SW 1271 (cell line): ENCODE data around the gene LRRC32.

Source experiments
- DNase-seq, 2 experiments: peaks; one replicate each; lab custom pipeline; 2025; lab: John Stamatoyannopoulos, UW

The LRRC32 gene, protein sequence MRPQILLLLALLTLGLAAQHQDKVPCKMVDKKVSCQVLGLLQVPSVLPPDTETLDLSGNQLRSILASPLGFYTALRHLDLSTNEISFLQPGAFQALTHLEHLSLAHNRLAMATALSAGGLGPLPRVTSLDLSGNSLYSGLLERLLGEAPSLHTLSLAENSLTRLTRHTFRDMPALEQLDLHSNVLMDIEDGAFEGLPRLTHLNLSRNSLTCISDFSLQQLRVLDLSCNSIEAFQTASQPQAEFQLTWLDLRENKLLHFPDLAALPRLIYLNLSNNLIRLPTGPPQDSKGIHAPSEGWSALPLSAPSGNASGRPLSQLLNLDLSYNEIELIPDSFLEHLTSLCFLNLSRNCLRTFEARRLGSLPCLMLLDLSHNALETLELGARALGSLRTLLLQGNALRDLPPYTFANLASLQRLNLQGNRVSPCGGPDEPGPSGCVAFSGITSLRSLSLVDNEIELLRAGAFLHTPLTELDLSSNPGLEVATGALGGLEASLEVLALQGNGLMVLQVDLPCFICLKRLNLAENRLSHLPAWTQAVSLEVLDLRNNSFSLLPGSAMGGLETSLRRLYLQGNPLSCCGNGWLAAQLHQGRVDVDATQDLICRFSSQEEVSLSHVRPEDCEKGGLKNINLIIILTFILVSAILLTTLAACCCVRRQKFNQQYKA

DNA sequence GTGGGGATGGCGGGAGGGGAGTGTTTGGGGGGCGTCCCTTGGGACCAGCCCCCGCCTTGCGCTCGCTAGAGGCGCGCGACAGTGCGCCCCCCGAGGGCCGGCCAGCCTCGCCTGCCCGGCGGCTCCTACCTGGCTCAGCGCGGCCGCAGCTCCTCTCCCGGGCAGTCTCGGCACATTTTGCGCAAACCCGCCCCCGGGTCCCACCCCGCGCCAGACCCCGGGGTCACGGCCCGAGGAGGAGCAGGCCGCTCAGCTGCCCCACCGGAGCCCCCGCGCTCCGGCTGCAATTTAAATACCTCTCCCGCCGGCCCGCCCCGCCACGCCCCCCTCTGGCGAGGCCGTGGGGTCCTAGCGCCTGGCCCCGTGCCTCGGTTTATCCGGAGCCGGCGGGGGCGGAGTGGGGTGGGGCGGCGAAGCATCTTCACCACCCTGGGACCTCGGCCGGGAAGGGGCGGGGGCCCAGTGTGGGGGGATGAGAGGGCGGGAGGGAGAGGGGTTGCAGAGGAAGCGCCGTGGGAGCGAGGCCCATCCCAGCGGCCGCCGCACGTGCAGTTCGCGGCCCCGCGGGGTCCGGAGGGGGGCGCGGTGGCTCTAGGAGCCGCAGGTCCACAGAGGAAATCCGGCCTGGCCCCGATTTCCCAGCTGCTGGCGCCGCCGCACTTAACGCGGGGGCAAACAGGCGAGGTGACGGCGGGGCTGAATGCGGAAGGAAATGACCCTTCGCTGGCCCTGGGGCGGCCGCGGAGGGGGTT lies at the start of gene LRRC32:
Gene LRRC32, minus strand, starts transcription at position 263 of the 752 bp plus-strand sequence. CDS start 4,793 bp downstream, outside the sequence.
- DNase-seq: no peak

- no peak for DNase-seq
Measured at GRCh38 chr11:76719686-76720085, 49.1 kb upstream of the LRRC32 start.

- DNase-seq: no peak
Measured at GRCh38 chr11:76719281-76719680, 48.7 kb upstream of the LRRC32 start.

DNA sequence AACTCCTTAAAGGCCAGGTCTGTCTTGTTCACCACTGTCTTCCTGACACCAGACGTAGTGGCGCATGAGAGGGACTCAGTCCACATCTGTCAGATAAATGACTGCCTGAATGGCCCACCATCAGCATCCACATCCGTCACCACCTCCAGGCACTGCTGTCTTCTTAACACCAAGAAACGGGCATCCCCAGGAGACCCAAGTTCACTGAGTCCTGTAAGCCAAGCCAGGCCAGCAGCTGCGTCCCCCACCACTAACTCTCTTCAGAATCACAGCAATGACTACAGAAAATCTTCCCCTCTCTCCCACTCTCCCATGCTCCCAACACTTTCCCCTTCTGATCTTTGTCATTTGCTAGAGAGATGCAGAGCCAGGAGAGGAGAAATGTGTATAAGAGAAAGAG lies 47.3 kb upstream of the LRRC32 start:
- no peak for DNase-seq

GRCh38 chr11:76717369-76717768 lies 46.8 kb upstream of the LRRC32 start:
- no peak for DNase-seq

- DNase-seq: no peak
Measured at GRCh38 chr11:76716268-76716667, 45.7 kb upstream of the LRRC32 start.

DNA sequence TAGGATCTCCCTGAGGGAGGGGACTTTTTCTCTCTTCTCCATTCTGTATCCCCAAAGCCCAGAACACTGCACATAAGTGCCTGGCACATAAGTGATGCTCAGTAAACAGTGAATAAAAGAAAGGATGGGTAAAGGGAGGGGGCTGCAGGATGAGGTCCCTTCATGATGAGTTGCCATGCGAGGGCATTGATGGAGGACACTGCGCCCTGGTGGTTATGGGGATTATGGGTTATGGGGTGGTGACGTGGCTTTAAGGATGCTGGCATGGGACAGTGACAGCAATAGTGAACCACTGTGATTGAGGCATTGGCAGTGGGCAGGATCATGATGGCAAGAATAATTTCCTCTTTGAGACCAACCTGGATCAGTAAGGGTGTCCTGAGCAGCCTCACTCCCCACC lies 43.9 kb upstream of the LRRC32 start:
- no peak for DNase-seq

DNA sequence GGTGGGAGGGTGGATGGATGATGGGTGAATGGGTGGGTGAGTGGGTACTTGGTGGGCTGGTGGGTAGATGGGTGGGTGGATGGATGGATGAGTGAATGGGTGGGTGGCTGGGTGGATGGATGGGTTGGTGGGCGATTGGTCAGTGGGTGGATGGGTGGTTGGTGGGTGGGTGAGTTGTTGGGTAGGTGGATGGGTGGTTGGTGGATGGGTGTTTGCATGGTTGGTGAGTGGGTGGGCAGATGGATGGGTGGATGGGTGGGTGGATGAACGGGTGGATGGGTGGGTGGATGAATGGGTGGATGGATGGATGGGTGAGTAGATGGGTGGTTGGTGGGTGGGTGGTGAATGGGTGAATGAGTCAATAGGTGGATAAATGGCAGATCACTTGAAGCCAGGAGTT lies 43.0 kb upstream of the LRRC32 start:
- no peak for DNase-seq

GRCh38 chr11:76712125-76712524 lies 41.6 kb upstream of the LRRC32 start:
- no peak for DNase-seq

GRCh38 chr11:76709756-76710155 lies 39.2 kb upstream of the LRRC32 start:
- DNase-seq: no peak

DNA sequence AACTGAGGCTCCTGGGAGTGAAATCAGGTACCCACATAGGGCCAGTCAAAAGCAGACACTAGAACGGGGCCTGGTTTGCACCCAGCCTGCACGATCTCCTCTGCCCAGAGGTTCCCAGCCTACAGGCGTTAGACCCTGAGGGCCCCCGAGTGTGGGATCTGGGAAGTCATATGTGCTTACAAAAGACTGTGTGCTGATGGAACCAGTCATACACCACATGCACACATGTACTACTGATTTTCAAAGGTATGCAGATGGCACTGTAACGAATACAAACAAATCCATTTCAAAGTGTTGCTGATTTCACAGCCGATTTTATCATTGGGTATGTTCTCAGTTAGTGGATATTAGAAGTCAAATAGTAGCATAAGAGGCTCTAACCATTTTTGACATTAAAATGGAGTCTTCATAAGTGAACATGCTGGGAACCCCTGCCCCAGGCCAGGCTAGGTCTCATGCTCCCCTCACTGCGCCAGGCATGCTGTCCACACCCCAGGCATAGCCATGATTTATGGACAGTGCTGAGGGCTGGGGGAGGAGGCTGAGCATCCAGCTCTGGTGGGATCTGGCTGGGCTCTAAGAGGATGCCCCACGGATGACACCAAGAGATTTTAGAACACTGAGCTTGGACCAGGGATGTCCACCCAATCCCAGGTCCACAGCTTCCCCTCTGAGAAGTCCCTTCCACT lies 38.6 kb upstream of the LRRC32 start:
- DNase-seq: no peak

GRCh38 chr11:76707293-76707825 lies 36.8 kb upstream of the LRRC32 start:
- DNase-seq: no peak

GRCh38 chr11:76706667-76707066 lies 36.1 kb upstream of the LRRC32 start:
- DNase-seq: no peak

GRCh38 chr11:76705826-76706225 lies 35.3 kb upstream of the LRRC32 start:
- no peak for DNase-seq

DNA sequence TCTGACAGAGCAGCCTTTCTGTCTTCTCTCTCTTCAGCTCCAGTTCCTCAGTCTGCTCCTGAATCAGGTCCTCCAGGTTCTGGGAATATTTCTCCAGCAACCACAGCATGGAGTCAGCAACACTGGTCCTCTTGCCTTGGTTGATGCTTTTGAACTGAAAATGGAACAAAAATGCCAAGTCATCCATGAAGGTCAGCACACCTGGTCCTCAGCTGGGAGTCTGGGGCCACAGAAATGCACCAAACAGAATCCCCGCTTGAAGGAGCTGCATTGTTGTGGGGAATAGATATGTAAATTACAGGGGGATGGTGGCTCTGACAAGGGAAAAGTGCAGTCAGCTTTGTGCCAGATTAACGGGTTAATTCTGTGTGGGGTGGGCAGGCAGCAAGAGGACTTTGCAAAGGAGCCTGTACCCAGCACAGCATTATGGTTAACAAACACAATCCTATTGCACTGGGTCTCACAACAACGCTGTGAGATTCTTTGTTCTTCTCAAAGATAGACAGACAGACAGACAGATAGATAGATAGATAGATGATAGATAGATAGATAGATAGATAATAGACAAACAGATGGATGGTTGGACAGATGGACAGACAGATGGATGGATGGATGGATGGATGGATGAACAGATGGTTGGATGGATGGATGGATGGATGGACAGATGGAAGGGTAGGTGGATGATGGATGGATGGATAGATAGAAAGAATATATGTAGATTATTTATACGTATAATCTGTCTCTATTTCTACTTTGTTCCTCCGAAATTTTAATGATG lies 33.8 kb upstream of the LRRC32 start:
- no peak for DNase-seq

DNA sequence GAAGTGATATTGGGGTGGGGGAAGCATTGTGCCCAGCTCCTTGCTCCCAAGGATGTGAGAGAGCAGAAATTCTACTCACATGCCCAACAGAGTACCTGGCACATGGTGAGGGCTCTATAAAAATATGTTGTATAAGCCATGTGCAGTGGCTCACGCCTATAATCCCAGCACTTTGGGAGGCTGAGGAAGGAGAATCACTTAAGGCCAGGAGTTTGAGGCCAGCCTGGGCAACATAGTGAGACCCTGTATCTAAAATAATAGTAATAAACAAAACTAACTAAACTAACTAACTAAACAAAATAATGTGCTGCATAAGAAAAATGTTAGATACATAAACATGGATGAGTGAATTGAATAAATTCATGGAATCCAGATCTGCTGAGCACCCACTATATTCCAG lies 33.2 kb upstream of the LRRC32 start:
- DNase-seq: no peak

GRCh38 chr11:76702336-76703128 lies 32.0 kb upstream of the LRRC32 start:
- DNase-seq: no peak

DNA sequence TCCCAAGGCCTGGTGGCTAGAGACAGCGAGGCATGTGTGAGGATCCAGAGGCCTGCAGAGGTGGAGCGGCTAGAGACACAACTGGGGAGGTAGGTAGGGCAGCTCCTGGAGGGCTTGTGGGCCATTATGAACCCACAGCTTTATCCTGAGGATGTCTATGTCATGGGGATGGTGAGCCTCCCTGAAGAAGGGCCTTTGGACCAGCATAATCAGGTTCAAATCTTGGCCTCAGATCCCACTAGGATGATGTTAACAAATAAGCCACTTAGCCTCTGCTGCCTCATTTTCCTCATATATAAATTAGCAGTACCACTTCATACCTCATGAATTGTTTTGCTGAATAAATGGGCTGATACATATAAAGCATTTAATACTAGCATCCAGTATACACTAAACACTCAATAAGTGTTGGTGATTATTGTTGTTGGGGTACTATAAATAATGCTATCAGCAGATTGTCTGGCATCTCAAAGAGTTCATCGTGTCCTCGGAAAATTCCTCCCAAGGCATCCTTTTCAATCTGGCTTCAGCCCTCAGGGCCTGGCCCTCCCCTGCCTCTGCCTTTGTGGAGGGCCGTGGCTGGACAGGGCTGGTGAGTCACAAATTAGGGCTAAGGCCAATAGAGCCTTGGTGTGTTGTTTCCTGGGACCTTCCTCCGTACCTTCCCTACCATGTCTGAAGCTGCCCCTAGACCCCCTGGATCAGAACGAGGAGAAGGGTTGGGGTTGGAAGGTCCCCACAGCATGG lies 30.9 kb upstream of the LRRC32 start:
- no peak for DNase-seq
